GM12891 (cell line): Measurements from ENCODE around the gene PITPNM2.

ENCODE experiments used
- PAX5 ChIP-seq: IDR thresholded peaks from 2 replicates; pipeline ENCODE4 v1.6.1; 2011; ENCODE audit warnings: low read length, moderate library complexity, mild to moderate bottlenecking; ENCODE audit not compliant: insufficient read depth, severe bottlenecking
- POLR2A ChIP-seq: IDR thresholded peaks from 2 replicates; pipeline ENCODE4 v1.6.1; 2011; ENCODE audit warnings: low read depth, low read length, control low read depth
- POLR2AphosphoS5 ChIP-seq: IDR thresholded peaks from 2 replicates; pipeline ENCODE4 v1.6.1; 2011; ENCODE audit warnings: low read depth, low read length, control low read depth
- TAF1 ChIP-seq: IDR thresholded peaks from 2 replicates; pipeline ENCODE4 v1.6.1; 2011; ENCODE audit warnings: low read depth, low read length, control low read depth

DNA sequence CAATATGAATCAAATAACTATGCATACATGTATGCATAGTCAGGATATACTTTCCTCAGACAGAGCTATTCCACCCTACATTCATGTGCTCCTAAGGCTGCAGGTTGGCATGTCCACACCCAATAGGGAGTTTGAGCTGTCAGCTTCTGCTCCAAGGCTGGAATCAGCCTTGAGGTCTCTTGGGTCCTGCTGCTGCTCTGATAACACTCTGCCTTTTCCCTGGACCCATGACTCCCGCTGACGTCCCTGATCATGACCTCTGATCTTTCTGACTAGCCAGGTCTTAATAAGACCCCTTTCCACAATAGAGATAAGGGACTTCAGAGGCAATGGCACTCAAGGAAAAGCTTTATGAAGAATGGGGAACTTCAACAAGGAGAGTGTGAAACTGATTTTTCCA is 5.7 kb downstream of the PITPNM2 start:
- TF ChIP-seq POLR2AphosphoS5 = no peak
- no peak for TF ChIP-seq POLR2A
- TF ChIP-seq TAF1 = no peak
- no peak for TF ChIP-seq PAX5
